Endothelial cell of umbilical vein (primary cell): ENCODE results near the gene CDR2L. TPM values are rescaled to one million over a fixed set of nuclear protein-coding genes. Genes with fewer than 3 reads are reported as not detected.

ENCODE experiments used
- BruUV-seq: library from RNA; stranded (reverse); fragments of 400-500 nt; replicated peaks from 2 replicates; lab custom pipeline; 2021; lab: Mats Ljungman, UMichigan
- CTCF ChIA-PET: fragments of 300-600, 350-600 bp; sonication (Branson Sonifier 250); formaldehyde crosslinking; loops from one replicate; lab custom pipeline; 2021; ENCODE audit warnings: antibody characterized with exemption, inconsistent platforms; lab: Charles Lee
- POLR2A ChIA-PET: fragments of 300-600, 350-600 bp; sonication (Branson Sonifier 250); formaldehyde crosslinking; loops from one replicate; lab custom pipeline; 2021; ENCODE audit warnings: antibody characterized with exemption, inconsistent platforms; lab: Charles Lee
- DNase-seq: peaks from one replicate; pipeline ENCODE4 v3.0.0-alpha.2; 2011; ENCODE audit warnings: low read depth, low spot score
- FAIRE-seq: peaks from 2 replicates; lab custom pipeline; 2011; peaks lifted over from hg19 to GRCh38; lab: Jason Lieb, UNC
- H2AFZ ChIP-seq: 2 replicates; pipeline ENCODE4 v1.6.0; 2012; ENCODE audit warnings: low read depth, low read length, control low read depth, inconsistent platforms
- H3K27ac ChIP-seq: 2 replicates; pipeline ENCODE4 v1.5.1; 2011; ENCODE audit warnings: low read depth, mild to moderate bottlenecking, control low read depth, low read length, moderate library complexity; ENCODE audit not compliant: insufficient read depth
- H3K27me3 ChIP-seq, 2 experiments: 2 replicates each; pipeline versions ENCODE4 v1.6.0 to v1.6.1; 2011; ENCODE audit warnings: low read length in 2 of 2, mixed read lengths in 1 of 2; ENCODE audit not compliant: control insufficient read depth in 2 of 2, insufficient read depth in 2 of 2
- H3K36me3 ChIP-seq, 2 experiments: 2 replicates in 1 of 2; 3 replicates in 1 of 2; pipeline ENCODE4 v1.5.1; 2011; ENCODE audit warnings: low read length in 2 of 2, mild to moderate bottlenecking in 1 of 2, moderate library complexity in 1 of 2; ENCODE audit not compliant: control insufficient read depth in 2 of 2, insufficient read depth in 2 of 2; ENCODE audit errors: extremely low read depth in 1 of 2
- H3K4me1 ChIP-seq: 3 replicates; pipeline ENCODE4 v1.5.1; 2011; ENCODE audit warnings: mild to moderate bottlenecking, low read length; ENCODE audit not compliant: control insufficient read depth, insufficient read depth; ENCODE audit errors: extremely low read depth
- H3K4me2 ChIP-seq: 2 replicates; pipeline ENCODE4 v1.6.1; 2011; ENCODE audit warnings: low read length, control low read depth, mixed read lengths; ENCODE audit not compliant: insufficient read depth
- H3K4me3 ChIP-seq, 3 experiments: fragments of 200-600 bp in 1 of 3; sonication (generic), shearing (Covaris generic) in 1 of 3; replicated peaks in 1 of 3; 2 replicates each; pipeline ENCODE4 v1.5.1; 2011 to 2016; ENCODE audit warnings: control low read depth in 3 of 3, low read length in 3 of 3, mild to moderate bottlenecking in 2 of 3, inconsistent platforms in 1 of 3, low read depth in 1 of 3, moderate library complexity in 1 of 3; ENCODE audit not compliant: insufficient read depth in 1 of 3
- H3K79me2 ChIP-seq: 2 replicates; pipeline ENCODE4 v1.6.0; 2012; ENCODE audit warnings: low read length, inconsistent platforms; ENCODE audit not compliant: control insufficient read depth, insufficient read depth
- H3K9ac ChIP-seq: replicated peaks from 2 replicates; pipeline ENCODE3; 2011; ENCODE audit warnings: low read length, control low read depth; ENCODE audit not compliant: insufficient read depth; ENCODE audit errors: extremely low read depth
- H3K9me1 ChIP-seq: replicated peaks from 3 replicates; pipeline ENCODE4 v1.6.0; 2011; ENCODE audit warnings: mild to moderate bottlenecking, low read length; ENCODE audit not compliant: control insufficient read depth, insufficient read depth; ENCODE audit errors: extremely low read depth
- H3K9me3 ChIP-seq: replicated peaks from 2 replicates; pipeline ENCODE4 v1.5.1; 2012; ENCODE audit warnings: low read length, inconsistent platforms; ENCODE audit not compliant: control insufficient read depth, insufficient read depth
- H4K20me1 ChIP-seq: replicated peaks from 2 replicates; pipeline ENCODE3; 2011; ENCODE audit warnings: mild to moderate bottlenecking, low read length; ENCODE audit not compliant: control insufficient read depth, insufficient read depth; ENCODE audit errors: extremely low read depth
- CTCF ChIP-seq, 2 donors: IDR thresholded peaks; 1 replicate in 1 of 2; 2 replicates in 1 of 2; pipeline ENCODE4 v1.5.1; 2011; ENCODE audit warnings: low read length in 2 of 2, mild to moderate bottlenecking in 2 of 2, moderate library complexity in 2 of 2, control low read depth in 1 of 2, inconsistent platforms in 1 of 2, low read depth in 1 of 2; ENCODE audit not compliant: insufficient read depth in 1 of 2; ENCODE audit errors: extremely low read depth in 1 of 2
- EZH2 ChIP-seq: IDR thresholded peaks from 2 replicates; pipeline ENCODE4 v1.6.1; 2012; ENCODE audit warnings: borderline replicate concordance, low read depth, mild to moderate bottlenecking, moderate library complexity, low read length, inconsistent platforms; ENCODE audit not compliant: severe bottlenecking
- FOS ChIP-seq: IDR thresholded peaks from 2 replicates; pipeline ENCODE4 v1.6.1; 2011; ENCODE audit warnings: mild to moderate bottlenecking, low read length, moderate library complexity, borderline replicate concordance; ENCODE audit not compliant: insufficient read depth
- GATA2 ChIP-seq: IDR thresholded peaks from 2 replicates; pipeline ENCODE4 v1.7.0; 2011; ENCODE audit warnings: low read depth, mild to moderate bottlenecking, moderate library complexity, mixed read lengths, low read length; ENCODE audit not compliant: insufficient read length, insufficient read depth
- JUN ChIP-seq: IDR thresholded peaks from 2 replicates; pipeline ENCODE4 v1.6.1; 2011; ENCODE audit warnings: borderline replicate concordance, low read depth; ENCODE audit not compliant: insufficient read length, insufficient read depth
- MAX ChIP-seq: IDR thresholded peaks from 2 replicates; pipeline ENCODE4 v1.6.1; 2011; ENCODE audit not compliant: insufficient read depth, insufficient read length
- MYC ChIP-seq: IDR thresholded peaks from one replicate; pipeline ENCODE4 v1.6.1; 2011; ENCODE audit warnings: mild to moderate bottlenecking, low read depth, low read length
- POLR2A ChIP-seq: IDR thresholded peaks from 2 replicates; pipeline ENCODE4 v1.6.1; 2012; ENCODE audit warnings: low read depth, mild to moderate bottlenecking, control low read depth, low read length
- POLR2AphosphoS5 ChIP-seq: IDR thresholded peaks from 2 replicates; pipeline ENCODE4 v1.6.1; 2012; ENCODE audit warnings: low read depth, mild to moderate bottlenecking, control low read depth, low read length, moderate library complexity; ENCODE audit not compliant: insufficient read depth
- dilution Hi-C: fragments of 300-500 bp; cut with MboI; formaldehyde crosslinking; loops from one replicate; pipeline ENCODE4 v1.15.0; 2019; ENCODE audit warnings: low sequenced_read_pairs; ENCODE audit not compliant: extremely low pct_ligation_motif_present
- intact Hi-C: fragments of 100-400 bp; cut with micrococcal nuclease; formaldehyde crosslinking; loops from one replicate; pipeline ENCODE4 v1.10.0; 2022
- polyA plus RNA-seq, 4 experiments: library from polyadenylated mRNA; depleted of rRNA in 3 of 4; stranded (reverse) in 3 of 4; unstranded in 1 of 4; fragments of >200 nt; gene quantifications; 2 replicates each; pipeline versions ENCODE4 v1.2.1 to v1.2.3, GENCODE V29; 2011 to 2012; ENCODE audit warnings: missing spikeins in 1 of 4
- total RNA-seq: library from RNA; stranded (reverse); gene quantifications from 2 replicates; pipeline ENCODE4 v1.2.3, GENCODE V29; 2021

CDR2L gene
- total and polyA plus RNA-seq, 2 donors (not counting 3 experiments of a cell fraction or from before 2014, with no cell fraction given), result 22.2 to 34.9 TPM

- H4K20me1 ChIP-seq, result no peaks in the 10 kb centered on the region
- H3K36me3 ChIP-seq, result no peaks in the 10 kb centered on the region
- no peak overlapping the region for H3K27ac ChIP-seq
- BruUV-seq, result no TSS peak
- intact Hi-C loops, result no loop called here
- H3K27me3 ChIP-seq, result no peaks in the 10 kb centered on the region
- H3K9me3 ChIP-seq, result no peaks in the 10 kb centered on the region
- dilution Hi-C loops, result no loop called here
- no peak for TF ChIP-seq POLR2AphosphoS5
- no peak for TF ChIP-seq EZH2
- TF ChIP-seq MAX, result no peak
- TF ChIP-seq FOS, result no peak
- TF ChIP-seq GATA2, result no peak
- TF ChIP-seq JUN, result no peak
- TF ChIP-seq POLR2A, result no peak
- TF ChIP-seq MYC, result no peak
- TF ChIP-seq CTCF (IDR thresholded peaks at IDR 0.05; ENCODE audit: extremely low read depth in 1 of 2, insufficient read depth in 1 of 2, low read depth in 1 of 2, low read length in 2 of 2), result no peak
- H3K79me2 ChIP-seq, result no peaks in the 10 kb centered on the region
- H2AFZ ChIP-seq, result no peak overlapping the region
- no peak overlapping the region for H3K9ac ChIP-seq
- no peak overlapping the region for H3K4me2 ChIP-seq
- no peak overlapping the region for H3K4me3 ChIP-seq
- FAIRE-seq (no peak), DNase-seq (no peak)
- CTCF ChIA-PET, result interaction anchor here (4.6 kb wide), 1 partner anchor 30 kb away, joined by 58 read pairs; the partner anchor contains the start of gene OTOP2
- no peaks in the 10 kb centered on the region for H3K9me1 ChIP-seq
- H3K4me1 ChIP-seq, result no peaks in the 10 kb centered on the region
- POLR2A ChIA-PET, result no interaction called here
These were observed 32.6 kb upstream of the CDR2L start for GRCh38 chr17:74954665-74955421.
